T-helper 17 cell (primary cell): ENCODE results near the gene MTFP1. TPM values are rescaled to one million over a fixed set of nuclear protein-coding genes. Genes with fewer than 3 reads are reported as not detected.
"Not testable (repeated sequence)": the region's sequence is repeated elsewhere in the genome, so short reads cannot be mapped to it uniquely, and the experiment has no call there.

ENCODE experiments used
- ATAC-seq: fragments of 150-1000 bp; cut with Tn5 transposase; 2 replicates; pipeline ENCODE4 v1.10.0; 2021; ENCODE audit warnings: mild to moderate bottlenecking, moderate library complexity
- DNase-seq, 3 donors: peaks; one replicate each; pipeline versions ENCODE4 v3.0.0 to v3.0.0-alpha.2; 2020 to 2021
- H3K9me3 ChIP-seq: one replicate; pipeline ENCODE4 v1.7.0; 2013; ENCODE audit warnings: low read length, mild to moderate bottlenecking; ENCODE audit not compliant: control insufficient read depth, poor library complexity, severe bottlenecking
- H3K27ac Mint-ChIP-seq: one replicate; pipeline ENCODE4 v1.8.0; 2022; ENCODE audit warnings: mild to moderate bottlenecking, moderate library complexity, mixed read lengths
- H3K27me3 Mint-ChIP-seq: one replicate; pipeline ENCODE4 v1.8.0; 2022; ENCODE audit warnings: mixed read lengths
- H3K36me3 Mint-ChIP-seq: one replicate; pipeline ENCODE4 v1.8.0; 2022; ENCODE audit warnings: low read depth, mixed read lengths
- H3K4me1 Mint-ChIP-seq: one replicate; pipeline ENCODE4 v1.8.0; 2022; ENCODE audit warnings: mild to moderate bottlenecking, mixed read lengths
- H3K4me3 Mint-ChIP-seq: one replicate; pipeline ENCODE4 v1.8.0; 2022; ENCODE audit warnings: mild to moderate bottlenecking, moderate library complexity, mixed read lengths
- total RNA-seq, 4 donors: library from RNA in 2 of 4; stranded (reverse) in 2 of 4; gene quantifications; one replicate each; pipeline ENCODE4 v1.2.3 and lab custom pipeline; 2022 to 2026

Gene MTFP1
- total RNA-seq, 2 donors from 2014 or later = 54.3 to 69.4 TPM

GRCh38 chr22:30436196-30436595, 10.6 kb downstream of the MTFP1 start:
- DNase-seq = no peak
- no peak for ATAC-seq
- peak overlapping the region; percentile 60 for H3K4me3 Mint-ChIP-seq
- peaks cover 3% of the 10 kb centered on the region for H3K9me3 ChIP-seq
- peaks cover 5% of the 10 kb centered on the region for H3K4me1 Mint-ChIP-seq
- H3K36me3 Mint-ChIP-seq = peaks cover 2% of the 10 kb centered on the region
- H3K27me3 Mint-ChIP-seq = peaks cover 25% of the 10 kb centered on the region
- H3K27ac Mint-ChIP-seq = peak overlapping the region; percentile 80

- H3K4me1 Mint-ChIP-seq = peaks cover 14% of the 10 kb centered on the region
- DNase-seq (no peak), ATAC-seq (no peak)
- H3K4me3 Mint-ChIP-seq = no peak overlapping the region
- H3K27ac Mint-ChIP-seq = peak overlapping the region; percentile 1
- peaks cover 4% of the 10 kb centered on the region for H3K36me3 Mint-ChIP-seq
- peaks cover 48% of the 10 kb centered on the region for H3K27me3 Mint-ChIP-seq
- H3K9me3 ChIP-seq = peaks cover 8% of the 10 kb centered on the region
Observed at GRCh38 chr22:30438559-30438958, 13.0 kb downstream of the MTFP1 start.

GRCh38 chr22:30439226-30439625, 13.7 kb downstream of the MTFP1 start:
- H3K9me3 ChIP-seq = peaks cover 8% of the 10 kb centered on the region
- Mint-ChIP-seq H3K4me1 (peaks cover 14% of the 10 kb centered on the region), H3K27me3 (peaks cover 54% of the 10 kb centered on the region), H3K27ac (no peak overlapping the region), H3K4me3 (no peak overlapping the region), H3K36me3 (peaks cover 4% of the 10 kb centered on the region)
- ATAC-seq (no peak), DNase-seq (no peak)

GRCh38 chr22:30439836-30440235, 14.3 kb downstream of the MTFP1 start:
- no peak overlapping the region for H3K4me3 Mint-ChIP-seq
- H3K27ac Mint-ChIP-seq = no peak overlapping the region
- peaks cover 4% of the 10 kb centered on the region for H3K36me3 Mint-ChIP-seq
- ATAC-seq (no peak), DNase-seq (no peak)
- peaks cover 61% of the 10 kb centered on the region for H3K27me3 Mint-ChIP-seq
- peaks cover 14% of the 10 kb centered on the region for H3K4me1 Mint-ChIP-seq
- H3K9me3 ChIP-seq = peaks cover 8% of the 10 kb centered on the region

- ATAC-seq (no peak), DNase-seq (no peak)
- peak overlapping the region; percentile 83 for H3K27ac Mint-ChIP-seq
- peaks cover 13% of the 10 kb centered on the region for H3K4me1 Mint-ChIP-seq
- peaks cover 73% of the 10 kb centered on the region for H3K27me3 Mint-ChIP-seq
- peaks cover 5% of the 10 kb centered on the region for H3K36me3 Mint-ChIP-seq
- H3K9me3 ChIP-seq = peaks cover 8% of the 10 kb centered on the region
- no peak overlapping the region for H3K4me3 Mint-ChIP-seq
Observed at GRCh38 chr22:30441088-30441487, 15.5 kb downstream of the MTFP1 start.

- H3K4me3 Mint-ChIP-seq = no peak overlapping the region
- ATAC-seq = peak; percentile 56
- H3K9me3 ChIP-seq = peaks cover 6% of the 10 kb centered on the region
- peaks cover 88% of the 10 kb centered on the region for H3K27me3 Mint-ChIP-seq
- peak in 2 of 3 donors; percentile 29 to 43 for DNase-seq
- no peak overlapping the region for H3K27ac Mint-ChIP-seq
- H3K36me3 Mint-ChIP-seq = peaks cover 8% of the 10 kb centered on the region
- peaks cover 13% of the 10 kb centered on the region for H3K4me1 Mint-ChIP-seq
Observed at GRCh38 chr22:30444632-30445437, 19.3 kb downstream of the MTFP1 start.

GRCh38 chr22:30445438-30446145, 20.0 kb downstream of the MTFP1 start:
- no peak overlapping the region for H3K4me3 Mint-ChIP-seq
- no peak for DNase-seq
- H3K9me3 ChIP-seq = peaks cover 6% of the 10 kb centered on the region

GRCh38 chr22:30447656-30448055, 22.1 kb downstream of the MTFP1 start:
- peaks cover 78% of the 10 kb centered on the region for H3K27me3 Mint-ChIP-seq
- H3K4me1 Mint-ChIP-seq = peaks cover 7% of the 10 kb centered on the region
- peaks cover 6% of the 10 kb centered on the region for H3K36me3 Mint-ChIP-seq
- no peak overlapping the region for H3K27ac Mint-ChIP-seq
- peaks cover 3% of the 10 kb centered on the region for H3K9me3 ChIP-seq
- DNase-seq (no peak), ATAC-seq (no peak)
- H3K4me3 Mint-ChIP-seq = no peak overlapping the region

More at GRCh38 chr22:30445438-30446145, 20.0 kb downstream of the MTFP1 start:
- Mint-ChIP-seq H3K36me3 (peaks cover 8% of the 10 kb centered on the region), H3K27me3 (peaks cover 84% of the 10 kb centered on the region), H3K27ac (no peak overlapping the region), H3K4me1 (peaks cover 11% of the 10 kb centered on the region)
- ATAC-seq = no peak

GRCh38 chr22:30451488-30451887, 25.9 kb downstream of the MTFP1 start:
- H3K27ac Mint-ChIP-seq, DNase-seq, H3K9me3 ChIP-seq, H3K36me3 Mint-ChIP-seq, ATAC-seq, H3K4me1 Mint-ChIP-seq, H3K4me3 Mint-ChIP-seq: not testable (repeated sequence)
- peaks cover 54% of the 10 kb centered on the region for H3K27me3 Mint-ChIP-seq

- ATAC-seq = no peak
Observed at GRCh38 chr22:30452861-30453260, 27.3 kb downstream of the MTFP1 start.

GRCh38 chr22:30453731-30454510, 28.4 kb downstream of the MTFP1 start:
- Mint-ChIP-seq H3K27me3 (peaks cover 45% of the 10 kb centered on the region), H3K36me3 (peaks cover 5% of the 10 kb centered on the region), H3K27ac (no peak overlapping the region), H3K4me3 (no peak overlapping the region), H3K4me1 (no peaks in the 10 kb centered on the region)
- no peak for DNase-seq
- no peak for ATAC-seq
- H3K9me3 ChIP-seq = no peaks in the 10 kb centered on the region

More at GRCh38 chr22:30452861-30453260, 27.3 kb downstream of the MTFP1 start:
- Mint-ChIP-seq H3K4me1 (no peaks in the 10 kb centered on the region), H3K36me3 (peaks cover 5% of the 10 kb centered on the region), H3K27ac (no peak overlapping the region), H3K4me3 (no peak overlapping the region), H3K27me3 (peaks cover 54% of the 10 kb centered on the region)
- DNase-seq = no peak
- no peaks in the 10 kb centered on the region for H3K9me3 ChIP-seq

GRCh38 chr22:30455075-30455840, 29.7 kb downstream of the MTFP1 start:
- Mint-ChIP-seq H3K36me3 (peaks cover 5% of the 10 kb centered on the region), H3K27me3 (peaks cover 54% of the 10 kb centered on the region), H3K27ac (no peak overlapping the region), H3K4me1 (no peaks in the 10 kb centered on the region), H3K4me3 (no peak overlapping the region)
- no peak for ATAC-seq
- no peak for DNase-seq
- no peaks in the 10 kb centered on the region for H3K9me3 ChIP-seq
